Loucy (cell line): Measurements from ENCODE around the gene ILKAP.

Experiments used
- H2AFZ ChIP-seq: fragments of 200-600 bp; sonication (generic); 2 replicates; pipeline ENCODE4 v1.6.0; 2016; ENCODE audit warnings: antibody characterized with exemption, mild to moderate bottlenecking, low read length, moderate library complexity
- H3F3A ChIP-seq: fragments of 200-600 bp; 2 replicates; pipeline ENCODE4 v1.6.0; 2016; ENCODE audit warnings: antibody characterized with exemption, low read depth, mild to moderate bottlenecking
- H3K27me3 ChIP-seq: fragments of 200-600 bp; sonication (generic); 2 replicates; pipeline ENCODE4 v1.6.1; 2014; ENCODE audit warnings: low read length, mild to moderate bottlenecking; ENCODE audit not compliant: insufficient read depth, poor library complexity, severe bottlenecking
- H3K36me3 ChIP-seq: fragments of 200-600 bp; sonication (generic); 2 replicates; pipeline ENCODE4 v1.6.1; 2016; ENCODE audit warnings: low read length; ENCODE audit not compliant: insufficient read depth
- H3K4me1 ChIP-seq: fragments of 200-600 bp; sonication (generic); 2 replicates; pipeline ENCODE4 v1.5.1; 2014; ENCODE audit warnings: low read length, mild to moderate bottlenecking; ENCODE audit not compliant: insufficient read depth, poor library complexity, severe bottlenecking
- H3K4me2 ChIP-seq: fragments of 200-600 bp; sonication (generic); 2 replicates; pipeline ENCODE4 v1.6.0; 2014; ENCODE audit warnings: antibody characterized with exemption, low read length, low read depth, mild to moderate bottlenecking; ENCODE audit not compliant: poor library complexity, severe bottlenecking
- H3K4me3 ChIP-seq: fragments of 200-600 bp; sonication (generic); 2 replicates; pipeline ENCODE4 v1.5.1; 2014; ENCODE audit warnings: low read length, mild to moderate bottlenecking, mixed read lengths; ENCODE audit not compliant: poor library complexity, severe bottlenecking
- H3K79me2 ChIP-seq: fragments of 200-600 bp; sonication (generic); 2 replicates; pipeline ENCODE4 v1.6.1; 2014; ENCODE audit warnings: low read length; ENCODE audit not compliant: insufficient read depth
- H3K9ac ChIP-seq: fragments of 200-600 bp; sonication (generic); 2 replicates; pipeline ENCODE4 v1.6.0; 2014; ENCODE audit warnings: mild to moderate bottlenecking, low read depth, low read length, moderate library complexity; ENCODE audit not compliant: poor library complexity, severe bottlenecking
- H3K9me2 ChIP-seq: fragments of 200-600 bp; sonication (generic); replicated peaks from 2 replicates; pipeline ENCODE4 v1.6.1; 2016; ENCODE audit warnings: low read depth, low read length, mixed read lengths
- H3K9me3 ChIP-seq: fragments of 200-600 bp; sonication (generic); 2 replicates; pipeline ENCODE4 v1.6.1; 2014; ENCODE audit warnings: mild to moderate bottlenecking, antibody characterized with exemption, low read length, low read depth; ENCODE audit not compliant: insufficient read depth
- H4K20me1 ChIP-seq: fragments of 200-600 bp; sonication (generic); 2 replicates; pipeline ENCODE4 v1.6.0; 2014; ENCODE audit warnings: antibody characterized with exemption, low read length, mild to moderate bottlenecking; ENCODE audit not compliant: insufficient read depth, poor library complexity, severe bottlenecking
- CTCF ChIP-seq: fragments of 200-600 bp; sonication (generic); conservative IDR thresholded peaks from 2 replicates; pipeline ENCODE4 v1.5.1; 2014; ENCODE audit warnings: mild to moderate bottlenecking, antibody characterized with exemption, low read length
- EZH2phosphoT487 ChIP-seq: fragments of 200-600 bp; IDR thresholded peaks from 2 replicates; pipeline ENCODE4 v1.6.1; 2018; ENCODE audit warnings: antibody characterized with exemption, mild to moderate bottlenecking, moderate library complexity, borderline replicate concordance

ILKAP gene

GRCh38 chr2:238133499-238134392 lies 69.7 kb downstream of the ILKAP start:
- Histone ChIP-seq H3K9me3 (no peaks in the 10 kb centered on the region), H3K79me2 (no peaks in the 10 kb centered on the region), H3K36me3 (no peaks in the 10 kb centered on the region), H3K27me3 (no peaks in the 10 kb centered on the region), H3K9ac (no peak overlapping the region), H3K9me2 (no peaks in the 10 kb centered on the region), H3K4me1 (no peaks in the 10 kb centered on the region), H3K4me2 (no peak overlapping the region), H3K4me3 (no peak overlapping the region), H3F3A (no peaks in the 10 kb centered on the region), H2AFZ (no peak overlapping the region), H4K20me1 (no peaks in the 10 kb centered on the region)
- TF ChIP-seq EZH2phosphoT487 (no peak), CTCF (no peak)

- H3K9me3 ChIP-seq, result no peaks in the 10 kb centered on the region
- H2AFZ ChIP-seq, result no peak overlapping the region
- no peaks in the 10 kb centered on the region for H3K79me2 ChIP-seq
- H3K9ac ChIP-seq, result no peak overlapping the region
- no peaks in the 10 kb centered on the region for H3F3A ChIP-seq
- no peaks in the 10 kb centered on the region for H3K9me2 ChIP-seq
- TF ChIP-seq EZH2phosphoT487 (no peak), CTCF (no peak)
- H4K20me1 ChIP-seq, result no peaks in the 10 kb centered on the region
- H3K27me3 ChIP-seq, result no peaks in the 10 kb centered on the region
- no peak overlapping the region for H3K4me3 ChIP-seq
- no peaks in the 10 kb centered on the region for H3K4me1 ChIP-seq
- no peak overlapping the region for H3K4me2 ChIP-seq
- no peaks in the 10 kb centered on the region for H3K36me3 ChIP-seq
Observed at GRCh38 chr2:238132463-238133450, 70.7 kb downstream of the ILKAP start.

GRCh38 chr2:238131761-238132462 lies 71.6 kb downstream of the ILKAP start:
- no peaks in the 10 kb centered on the region for H3K36me3 ChIP-seq
- H3K9me2 ChIP-seq, result no peaks in the 10 kb centered on the region
- no peaks in the 10 kb centered on the region for H3F3A ChIP-seq
- no peaks in the 10 kb centered on the region for H3K79me2 ChIP-seq
- H4K20me1 ChIP-seq, result no peaks in the 10 kb centered on the region
- no peak overlapping the region for H3K9ac ChIP-seq
- H3K4me3 ChIP-seq, result no peak overlapping the region
- H3K9me3 ChIP-seq, result no peaks in the 10 kb centered on the region
- TF ChIP-seq EZH2phosphoT487 (no peak), CTCF (no peak)
- H3K4me1 ChIP-seq, result no peaks in the 10 kb centered on the region
- H3K4me2 ChIP-seq, result no peak overlapping the region
- H2AFZ ChIP-seq, result no peak overlapping the region
- no peaks in the 10 kb centered on the region for H3K27me3 ChIP-seq
